Effector CD4-positive, alpha-beta T cell (primary cell): ENCODE results near the gene IL3RA. TPM values are rescaled to one million over a fixed set of nuclear protein-coding genes. Genes with fewer than 3 reads are reported as not detected.
"Not testable (repeated sequence)": the region's sequence is repeated elsewhere in the genome, so short reads cannot be mapped to it uniquely, and the experiment has no call there.

Experiments
- DNase-seq: peaks from one replicate; pipeline ENCODE4 v3.0.0-alpha.2; 2020
- total RNA-seq: gene quantifications from one replicate; lab custom pipeline; 2026; lab: John Stamatoyannopoulos, UW

Gene IL3RA
- not detected for total RNA-seq

DNA sequence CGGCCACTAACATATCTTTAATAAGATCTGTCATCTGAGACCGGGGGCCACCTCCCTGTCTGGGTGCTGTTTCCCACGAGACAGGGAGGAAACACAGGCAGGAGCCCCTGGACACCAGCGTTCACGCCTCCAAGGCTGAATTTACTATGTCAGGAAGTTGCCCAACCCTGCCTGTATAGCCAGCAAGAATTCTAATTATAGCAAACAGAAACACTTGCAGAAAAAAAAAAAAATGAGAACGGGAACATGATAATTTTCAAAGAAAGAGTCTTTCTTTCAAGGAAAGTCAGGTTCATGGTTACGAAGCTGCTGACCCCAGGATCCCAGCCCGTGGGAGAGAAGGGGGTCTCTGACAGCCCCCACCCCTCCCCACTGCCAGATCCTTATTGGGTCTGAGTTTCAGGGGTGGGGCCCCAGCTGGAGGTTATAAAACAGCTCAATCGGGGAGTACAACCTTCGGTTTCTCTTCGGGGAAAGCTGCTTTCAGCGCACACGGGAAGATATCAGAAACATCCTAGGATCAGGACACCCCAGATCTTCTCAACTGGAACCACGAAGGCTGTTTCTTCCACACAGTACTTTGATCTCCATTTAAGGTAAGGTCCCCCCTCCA lies at the start of gene IL3RA:
TSS of gene IL3RA (plus strand) at position 455 of the 613 bp plus-strand sequence. CDS start 4,981 bp downstream, outside the sequence.
- DNase-seq: no peak

- DNase-seq: no peak
These were observed 47.0 kb upstream of the IL3RA start for GRCh38 chrX:1289535-1289934.

GRCh38 chrX:1291110-1291740 lies 45.4 kb upstream of the IL3RA start:
- no peak for DNase-seq

DNA sequence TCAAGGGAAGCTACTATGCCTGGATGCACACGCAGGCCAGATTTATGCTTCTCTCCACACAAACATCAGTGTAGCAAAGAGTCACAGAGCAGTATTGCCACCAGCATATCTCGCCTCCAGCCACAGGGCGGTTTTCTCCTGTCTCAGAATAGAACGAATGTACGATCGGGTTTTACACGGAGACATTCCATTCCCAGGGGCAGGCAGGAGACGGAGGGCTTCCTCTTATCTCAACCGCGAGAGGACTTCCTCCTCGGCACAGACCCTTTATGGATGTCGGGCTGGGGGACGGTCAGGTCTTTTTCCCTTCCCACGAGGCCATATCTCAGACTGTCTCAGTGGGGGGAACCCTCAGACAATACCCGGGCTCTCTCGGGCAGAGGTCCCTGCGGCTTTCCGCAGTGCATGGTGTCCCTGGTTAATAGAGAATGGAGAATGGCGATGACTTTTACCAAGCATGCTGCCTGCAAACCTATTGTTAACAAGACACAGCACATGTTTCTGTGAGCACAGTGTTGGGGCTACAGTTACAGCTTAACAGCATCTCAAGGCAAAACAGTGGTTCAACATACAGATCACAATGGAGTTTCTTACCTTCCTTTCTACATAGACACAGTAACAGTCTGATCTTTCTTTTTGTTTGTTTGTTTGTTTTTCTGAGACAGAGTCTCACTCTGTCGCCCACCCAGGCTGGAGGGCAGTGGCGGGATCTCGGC lies 43.9 kb upstream of the IL3RA start:
- DNase-seq: no peak

- DNase-seq: no peak
These were observed 42.1 kb upstream of the IL3RA start for GRCh38 chrX:1294301-1295067.

DNA sequence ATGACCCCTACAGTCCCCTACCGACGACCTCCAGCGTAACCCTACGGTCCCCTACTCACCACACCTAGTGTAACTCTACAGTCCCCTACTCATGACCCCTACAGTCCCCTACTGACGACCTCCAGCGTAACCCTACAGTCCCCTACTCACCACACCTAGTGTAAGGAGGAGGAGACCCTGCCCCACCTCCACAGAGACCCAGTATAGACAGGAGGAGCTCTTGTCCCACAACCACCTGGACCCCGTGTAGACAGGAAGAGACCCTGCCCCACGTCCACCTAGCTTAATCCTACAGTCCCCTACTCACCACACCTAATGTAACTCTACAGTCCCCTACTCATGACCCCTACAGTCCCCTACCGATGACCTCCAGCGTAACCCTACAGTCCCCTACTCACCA lies 41.0 kb upstream of the IL3RA start:
- DNase-seq: no peak

GRCh38 chrX:1297591-1297990 lies 39.0 kb upstream of the IL3RA start:
- DNase-seq: not testable (repeated sequence)

DNA sequence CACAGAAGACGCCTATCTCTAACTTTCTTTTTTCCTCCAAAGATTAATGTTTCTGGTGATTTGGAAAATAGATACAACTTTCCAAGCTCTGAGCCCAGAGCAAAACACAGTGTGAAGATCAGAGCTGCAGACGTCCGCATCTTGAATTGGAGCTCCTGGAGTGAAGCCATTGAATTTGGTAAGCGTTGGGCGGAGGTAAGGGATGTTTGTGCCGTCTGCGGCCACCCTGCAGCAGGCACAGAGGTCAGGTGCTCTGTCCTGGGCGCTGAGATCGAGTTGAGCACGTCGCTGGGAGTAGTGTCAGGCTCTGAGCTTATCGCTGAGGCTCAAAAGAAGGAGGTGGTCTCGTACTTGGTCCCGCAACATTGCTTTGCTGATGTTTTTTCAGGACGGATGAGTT lies 36.1 kb upstream of the IL3RA start:
- no peak for DNase-seq

DNA sequence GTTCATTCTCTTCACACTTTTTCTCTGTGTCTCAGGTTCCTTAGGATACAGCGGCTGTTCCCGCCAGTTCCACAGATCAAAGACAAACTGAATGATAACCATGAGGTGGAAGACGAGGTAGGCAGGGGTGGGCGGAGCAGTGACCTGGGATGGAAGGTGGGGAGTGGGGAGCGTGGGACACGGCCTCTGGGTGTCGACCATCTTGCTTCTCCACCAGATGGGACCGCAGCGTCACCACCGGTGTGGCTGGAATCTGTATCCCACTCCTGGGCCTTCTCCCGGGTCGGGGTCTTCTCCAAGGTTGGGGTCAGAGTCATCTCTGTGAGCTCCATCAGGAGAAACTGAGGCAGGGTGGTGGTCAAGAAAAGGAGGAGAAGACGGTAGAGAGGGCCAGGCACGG lies 31.2 kb upstream of the IL3RA start:
- no peak for DNase-seq

GRCh38 chrX:1306909-1307625 lies 29.5 kb upstream of the IL3RA start:
- DNase-seq: no peak

DNA sequence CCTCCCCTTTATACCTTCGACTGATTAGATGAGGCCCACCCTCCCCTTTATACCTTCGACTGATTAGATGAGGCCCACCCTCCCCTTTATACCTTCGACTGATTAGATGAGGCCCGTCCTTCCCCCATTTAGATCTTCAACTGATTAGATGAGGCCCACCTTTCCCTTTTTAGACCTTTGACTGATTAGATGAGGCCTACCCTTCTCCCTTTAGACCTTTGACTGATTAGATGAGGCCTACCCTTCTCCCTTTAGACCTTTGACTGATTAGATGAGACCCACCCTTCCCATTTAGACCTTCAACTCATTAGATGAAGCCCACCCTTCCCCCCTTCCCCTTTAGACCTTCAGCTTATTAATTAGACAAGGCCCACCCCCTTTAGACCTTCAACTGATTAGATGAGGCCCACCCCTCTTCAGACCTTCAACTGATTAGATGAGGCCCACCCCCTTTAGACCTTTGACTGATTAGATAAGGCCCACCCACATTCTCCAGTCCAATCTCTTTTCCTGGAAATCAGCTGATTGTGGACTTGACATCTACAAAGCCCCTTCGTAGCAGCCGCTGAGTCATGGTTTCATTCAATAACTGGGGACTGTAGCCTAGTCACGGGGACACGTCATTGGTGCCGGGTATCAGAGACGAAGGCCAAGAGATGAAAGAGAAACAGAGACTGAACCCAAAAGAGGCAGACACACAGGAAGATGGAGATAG lies 28.8 kb upstream of the IL3RA start:
- DNase-seq: no peak

- DNase-seq: no peak
These were observed 28.1 kb upstream of the IL3RA start for GRCh38 chrX:1308476-1308875.

- DNase-seq: not testable (repeated sequence)
These were observed 27.7 kb upstream of the IL3RA start for GRCh38 chrX:1308917-1309316.

- DNase-seq: no peak
These were observed 22.8 kb upstream of the IL3RA start for GRCh38 chrX:1313788-1314187.

DNA sequence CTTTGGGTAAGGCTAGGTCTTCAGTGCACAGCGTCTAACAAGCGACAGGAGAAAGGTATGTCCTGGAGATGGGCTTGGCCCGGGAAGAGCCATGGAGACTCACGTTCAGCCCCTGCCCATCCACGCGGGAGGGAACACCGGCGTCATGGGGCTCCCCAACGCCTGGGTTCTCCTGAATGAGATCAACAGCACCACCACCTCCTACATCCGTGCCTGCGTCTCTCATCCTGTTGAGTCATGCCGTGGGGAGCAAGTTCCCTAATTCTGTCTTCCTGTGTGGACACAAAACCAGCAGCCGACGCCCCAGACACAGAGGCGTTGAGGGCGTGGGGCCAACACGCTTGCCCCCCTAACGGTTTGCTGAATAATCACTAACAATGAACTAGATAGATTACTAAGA lies 20.1 kb upstream of the IL3RA start:
- DNase-seq: no peak

DNA sequence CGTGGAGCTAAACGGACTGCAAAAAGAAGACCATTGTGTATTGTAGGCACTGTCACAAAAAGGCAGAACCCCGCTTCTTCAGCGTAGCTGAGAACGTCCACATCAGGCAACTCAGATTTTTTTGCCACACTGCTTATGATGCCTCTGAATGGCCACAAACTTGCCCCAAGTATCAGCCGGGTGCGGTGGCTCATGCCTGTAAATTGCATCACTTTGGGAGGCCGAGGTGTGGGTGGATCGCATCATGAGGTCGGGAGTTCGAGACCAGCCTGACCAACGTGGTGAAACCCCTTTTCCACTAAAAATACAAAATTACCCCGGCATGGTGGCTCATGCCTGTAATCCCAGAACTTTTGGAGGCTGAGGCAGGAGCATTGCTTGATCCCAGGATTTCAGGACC lies 14.9 kb upstream of the IL3RA start:
- no peak for DNase-seq

DNA sequence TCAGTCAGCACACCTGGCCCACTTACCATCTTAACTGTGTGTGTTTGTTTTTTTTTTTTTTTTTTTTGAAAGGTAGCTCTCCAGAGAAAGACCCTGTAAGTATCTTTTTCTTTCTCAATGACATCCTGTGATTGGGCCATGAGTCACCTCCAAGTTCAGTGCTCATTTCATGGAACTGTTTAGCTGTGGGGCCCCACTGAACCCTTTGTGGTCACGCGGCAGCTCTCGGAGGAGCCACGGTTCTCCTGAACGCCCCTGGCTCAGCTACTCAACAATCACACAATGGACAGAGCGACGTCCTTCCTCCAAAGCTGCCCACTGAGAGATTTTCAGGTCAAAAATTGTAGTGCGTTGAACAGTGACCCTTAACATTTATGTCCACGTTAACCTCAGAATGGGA lies 14.2 kb upstream of the IL3RA start:
- no peak for DNase-seq

DNA sequence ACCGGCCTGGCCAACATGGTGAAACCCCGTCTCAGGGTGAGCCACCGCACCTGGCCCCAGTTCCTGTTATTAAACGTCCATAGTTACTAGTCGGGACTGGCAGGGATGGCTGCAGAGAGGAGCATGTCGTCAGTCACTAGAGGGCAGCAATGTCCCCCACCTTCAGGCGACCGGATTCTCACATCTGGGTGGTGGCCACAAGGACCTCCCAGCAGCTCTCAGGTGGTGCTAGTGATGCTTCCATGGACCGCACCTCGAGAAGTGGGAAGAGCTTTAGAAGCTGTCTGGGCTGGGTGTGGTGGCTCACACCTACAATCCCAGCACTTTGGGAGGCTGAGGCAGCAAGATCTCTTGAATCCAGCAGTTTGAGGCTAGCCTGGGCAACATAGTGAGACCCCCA lies 13.3 kb upstream of the IL3RA start:
- peak; percentile 8 for DNase-seq

DNA sequence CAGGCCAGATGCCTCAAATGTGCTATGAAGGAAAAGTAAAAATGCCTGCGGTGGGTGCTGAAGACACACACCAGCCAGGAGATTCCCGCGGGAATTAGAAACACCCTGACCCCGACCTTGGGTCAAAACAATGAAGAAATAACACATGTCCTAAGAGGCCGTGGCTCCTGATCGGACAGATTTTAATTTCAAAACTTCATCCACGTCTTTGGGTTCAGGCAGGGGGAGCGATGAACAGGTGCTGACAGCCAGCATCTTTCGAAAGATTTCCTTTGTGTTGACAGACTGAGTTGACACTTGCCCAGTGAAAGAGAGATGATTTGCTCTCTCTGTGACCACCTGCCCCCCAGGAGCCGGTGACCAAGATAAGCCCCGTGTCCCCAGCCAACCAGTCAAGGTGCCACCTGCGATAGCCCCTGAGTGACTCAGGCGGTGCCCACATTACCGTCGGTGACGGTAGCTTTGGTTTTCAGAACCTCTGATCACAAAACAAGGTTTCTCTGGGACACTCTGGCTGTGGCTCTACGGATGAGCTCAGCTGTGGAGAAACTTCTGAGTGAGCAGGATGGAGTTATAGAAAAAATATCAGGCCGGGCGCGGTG lies 11.0 kb upstream of the IL3RA start:
- no peak for DNase-seq

DNA sequence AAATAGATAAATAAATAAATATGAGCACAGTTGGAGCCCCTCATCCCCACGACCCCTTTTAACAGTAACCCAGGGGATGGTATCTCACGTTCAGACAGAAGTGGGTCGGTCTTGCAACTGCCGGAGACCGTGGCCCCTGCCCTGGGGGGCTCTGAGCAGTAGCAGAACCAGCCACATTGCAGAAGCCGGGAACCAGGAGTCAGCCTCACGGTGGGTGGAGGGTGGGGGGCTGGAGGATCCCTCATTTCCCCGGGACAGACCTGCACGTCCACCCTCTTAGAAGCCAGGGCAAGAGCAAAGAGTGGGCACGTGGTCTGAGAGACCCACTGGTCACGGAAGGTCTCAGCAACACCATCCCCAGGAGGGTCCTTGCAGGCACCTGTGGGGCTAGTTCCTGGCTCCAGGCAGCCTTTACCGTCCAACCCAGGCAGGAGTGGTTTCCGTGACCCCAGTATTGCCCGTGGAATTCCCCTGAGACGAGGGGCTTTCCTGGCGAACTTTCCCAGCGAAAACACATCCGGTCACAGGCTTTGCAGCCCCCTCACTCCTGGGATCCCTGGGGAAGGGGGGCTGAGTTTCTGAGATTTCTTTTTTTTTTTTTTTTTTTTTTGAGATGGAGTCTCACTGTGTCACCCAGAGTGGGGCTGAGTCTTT lies 8.8 kb upstream of the IL3RA start:
- DNase-seq: no peak

DNA sequence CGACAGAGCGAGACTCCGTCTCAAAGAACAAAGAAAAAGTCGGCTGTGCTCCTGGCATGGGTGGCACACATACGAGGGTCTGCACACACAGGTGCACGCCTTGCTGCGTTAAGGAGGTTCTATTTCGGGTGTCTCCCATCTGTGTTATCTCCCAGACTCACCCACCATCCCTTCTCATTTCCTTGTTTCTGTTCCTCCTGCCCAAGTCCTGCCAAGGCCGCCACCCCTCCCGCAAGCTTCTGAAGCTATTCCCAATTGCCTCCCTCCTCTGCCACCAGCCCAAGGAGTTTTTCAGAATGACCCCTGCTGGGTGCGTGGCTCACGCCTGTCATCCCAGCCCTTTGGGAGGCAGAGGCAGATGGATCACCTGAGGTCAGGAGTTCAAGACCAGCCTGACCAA lies 6.0 kb upstream of the IL3RA start:
- DNase-seq: no peak
